GM18861 (cell line): ENCODE data around the gene MAP3K19.
A peak's percentile ranks its signal among the peaks of the same experiment; 100 is the strongest.
"Not testable (repeated sequence)": the region's sequence is repeated elsewhere in the genome, so short reads cannot be mapped to it uniquely, and the experiment has no call there.

Experiments
- ATAC-seq: cut with Tn5 transposase; IDR thresholded peaks from one replicate; pipeline ENCODE4 v1.9.1; 2021; ENCODE audit not compliant: unreplicated experiment

MAP3K19 gene

DNA sequence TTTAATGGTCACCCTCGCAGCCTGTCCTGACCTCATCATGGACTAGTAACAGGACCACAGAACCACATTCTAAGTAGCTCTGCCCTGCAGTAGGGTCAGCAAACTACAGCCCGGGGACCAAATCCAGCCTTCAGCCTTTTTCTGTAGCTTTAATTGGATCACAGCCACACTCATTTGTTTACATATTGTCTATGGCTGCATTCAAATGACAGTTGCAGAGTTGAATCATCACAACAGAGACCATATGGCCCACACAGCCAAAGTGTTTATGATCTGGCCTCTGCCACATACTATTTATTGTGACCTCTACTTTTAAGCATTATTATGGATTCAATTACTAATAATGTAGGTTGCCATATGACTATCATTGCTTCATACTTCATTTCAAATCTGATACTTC is 47.7 kb downstream of the MAP3K19 start:
- ATAC-seq: no peak

GRCh38 chr2:134988994-134989605 is 58.1 kb downstream of the MAP3K19 start:
- no peak for ATAC-seq

DNA sequence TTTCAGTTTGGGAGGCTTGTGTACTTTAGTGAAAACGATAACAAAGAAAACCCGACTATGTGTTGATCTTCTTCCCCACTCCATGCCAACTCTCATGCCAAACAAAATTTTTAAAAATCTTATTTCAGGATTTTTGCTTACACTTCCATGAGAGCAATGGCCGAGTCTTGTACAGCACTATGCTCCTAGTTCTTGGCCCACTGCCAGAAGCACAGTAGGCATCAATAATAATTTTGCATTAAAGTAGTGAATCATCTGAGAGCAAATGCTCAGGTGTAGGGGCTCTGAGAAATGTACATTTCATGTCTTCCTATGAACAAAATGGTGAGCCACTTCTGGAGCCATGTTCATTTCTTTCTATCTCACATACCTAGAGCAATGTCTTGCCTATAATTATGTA is 62.2 kb downstream of the MAP3K19 start:
- no peak for ATAC-seq

- no peak for ATAC-seq
Measured at GRCh38 chr2:134982603-134983002, 64.6 kb downstream of the MAP3K19 start.

- ATAC-seq: no peak
Measured at GRCh38 chr2:134980639-134981038, 66.6 kb downstream of the MAP3K19 start.

DNA sequence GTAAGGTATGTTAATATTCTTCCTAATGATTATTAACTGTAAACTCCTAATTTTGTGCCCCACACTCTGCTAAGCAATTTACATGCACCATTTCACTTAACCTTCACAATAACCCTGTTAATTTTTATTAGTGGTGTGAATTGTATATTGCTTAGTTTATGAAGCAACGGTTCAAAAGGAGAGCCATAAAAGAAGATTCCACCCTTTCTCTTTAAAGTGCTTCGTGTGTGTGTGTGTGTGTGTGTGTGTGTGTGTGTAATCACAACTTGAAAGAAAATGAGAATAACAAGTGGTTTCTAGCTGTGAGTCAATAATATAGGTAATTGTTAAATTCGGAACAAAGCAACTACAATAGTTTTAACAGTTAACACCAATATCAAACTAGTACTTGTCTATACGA is 68.0 kb downstream of the MAP3K19 start:
- no peak for ATAC-seq

DNA sequence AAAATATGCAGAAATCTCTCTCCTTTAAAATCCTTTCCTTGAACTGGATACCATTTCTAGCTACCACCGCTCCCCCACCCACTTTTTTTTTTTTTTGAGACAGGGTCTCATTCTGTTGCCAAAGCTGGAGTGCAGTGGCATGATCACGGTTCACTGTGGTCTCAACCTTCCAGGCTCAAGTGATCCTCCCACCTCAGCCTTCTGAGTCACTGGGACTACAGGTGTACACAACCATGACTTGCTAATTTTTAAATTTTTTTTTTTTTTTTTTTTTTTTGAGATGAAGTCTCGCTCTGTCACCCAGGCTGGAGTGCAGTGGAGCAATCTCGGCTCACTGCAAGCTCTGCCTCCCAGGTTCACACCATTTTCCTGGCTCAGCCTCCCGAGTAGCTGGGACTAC is 70.1 kb downstream of the MAP3K19 start:
- ATAC-seq: not testable (repeated sequence)

DNA sequence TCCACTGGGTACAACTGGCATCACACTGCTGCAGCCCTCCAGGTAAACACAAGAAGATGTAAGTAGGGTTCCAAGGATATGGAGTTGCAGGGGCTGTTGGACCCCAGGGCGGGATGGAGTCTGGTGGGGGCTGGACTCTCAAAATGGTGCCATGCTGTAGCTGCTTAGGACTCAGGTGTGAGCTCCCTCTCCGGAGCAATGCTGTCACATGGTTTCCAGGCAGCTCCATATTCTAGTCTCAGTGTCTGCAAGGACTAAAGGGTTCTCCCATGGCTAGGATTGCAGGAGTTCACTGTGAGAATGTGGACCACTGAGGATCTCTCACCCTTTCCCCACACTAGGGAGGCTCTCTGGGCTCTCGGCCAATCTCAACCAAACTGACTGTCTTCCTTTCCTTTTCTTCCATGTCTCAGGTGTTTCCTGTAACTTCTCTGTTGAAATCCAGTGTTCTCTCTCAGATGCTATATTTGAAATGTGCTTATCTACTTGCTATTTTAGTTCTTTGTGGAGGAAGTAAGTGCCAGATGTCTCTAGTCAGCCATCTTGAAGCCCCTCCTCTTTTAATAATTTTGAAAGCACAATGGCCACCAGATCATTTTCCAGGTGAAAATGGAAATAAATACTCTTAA is 71.1 kb downstream of the MAP3K19 start:
- no peak for ATAC-seq

DNA sequence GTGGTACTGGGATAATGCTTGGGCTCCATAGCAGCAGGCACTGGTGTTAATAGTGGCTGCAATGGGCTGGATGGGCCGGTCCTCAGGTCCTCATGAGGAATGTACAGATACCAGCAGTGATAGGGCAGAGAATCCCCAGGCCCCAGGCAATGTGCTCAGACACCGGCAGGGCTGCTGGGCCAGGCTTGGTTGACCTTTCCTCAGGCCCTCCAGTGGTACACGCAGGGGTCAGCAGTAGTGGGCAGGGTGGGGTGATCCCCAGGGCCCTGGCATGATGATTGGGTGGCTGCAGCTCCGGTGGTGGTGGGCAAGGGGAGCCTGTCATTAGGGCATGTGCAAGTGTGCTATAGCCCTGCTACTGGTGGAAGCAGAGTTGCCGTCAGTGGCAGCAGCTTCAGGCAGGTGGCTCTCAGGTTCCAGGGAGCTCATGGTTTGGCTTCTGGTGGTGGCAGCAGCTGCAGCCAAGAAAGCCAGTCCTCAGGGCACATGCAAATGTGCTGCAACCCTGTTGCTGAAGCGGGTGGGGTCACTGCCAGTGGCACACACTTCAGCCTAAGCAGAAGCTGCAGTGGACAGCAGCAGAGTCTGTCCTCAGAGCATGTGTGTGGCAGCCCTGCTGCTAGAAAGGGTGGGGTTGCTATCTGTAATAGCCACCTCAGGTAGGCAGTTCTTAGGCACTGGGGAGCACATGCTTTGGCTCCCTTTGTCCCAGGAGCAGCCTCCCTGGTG is 71.8 kb downstream of the MAP3K19 start:
- no peak for ATAC-seq

DNA sequence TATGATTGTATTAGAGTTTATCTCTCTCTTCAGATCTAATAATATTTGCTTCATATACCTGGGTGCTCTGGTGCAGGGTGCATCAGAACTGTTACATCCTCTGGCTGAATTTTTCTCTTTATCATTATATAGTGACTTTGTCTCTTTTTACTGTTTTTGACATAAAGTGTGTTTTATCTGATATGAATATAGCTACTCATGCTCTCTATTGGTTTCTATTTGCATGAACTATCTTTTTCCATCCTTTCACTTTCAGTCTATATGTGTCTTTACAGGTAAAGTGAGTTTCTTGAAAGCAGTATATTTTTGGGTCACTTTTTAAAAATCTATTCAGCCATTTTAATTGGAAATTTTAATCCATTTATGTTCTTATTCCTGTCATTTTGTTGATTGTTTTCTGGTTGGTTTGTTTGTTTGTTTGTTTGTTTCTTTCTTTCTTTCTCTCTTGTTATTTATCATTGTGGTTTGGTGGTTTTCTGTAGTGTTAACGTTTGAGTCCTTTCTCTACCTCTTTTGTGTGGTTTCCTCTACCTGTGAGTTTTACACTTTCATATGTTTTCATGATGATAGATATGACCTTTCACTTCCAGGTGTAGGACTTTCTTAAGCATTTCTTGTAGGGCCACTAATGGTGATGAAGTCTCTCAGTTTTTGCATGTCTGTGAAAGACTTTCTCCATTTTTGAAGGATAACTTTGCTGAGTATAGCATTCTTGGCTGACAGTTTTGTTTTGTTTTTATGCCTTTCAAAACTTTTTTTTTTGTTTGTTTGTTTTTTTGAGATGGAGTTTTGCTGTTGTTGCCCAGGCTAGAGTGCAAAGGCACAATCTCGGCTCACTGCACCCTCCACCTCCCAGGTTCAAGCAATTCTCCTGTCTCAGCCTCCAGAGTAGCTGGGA is 73.8 kb downstream of the MAP3K19 start:
- no peak for ATAC-seq

DNA sequence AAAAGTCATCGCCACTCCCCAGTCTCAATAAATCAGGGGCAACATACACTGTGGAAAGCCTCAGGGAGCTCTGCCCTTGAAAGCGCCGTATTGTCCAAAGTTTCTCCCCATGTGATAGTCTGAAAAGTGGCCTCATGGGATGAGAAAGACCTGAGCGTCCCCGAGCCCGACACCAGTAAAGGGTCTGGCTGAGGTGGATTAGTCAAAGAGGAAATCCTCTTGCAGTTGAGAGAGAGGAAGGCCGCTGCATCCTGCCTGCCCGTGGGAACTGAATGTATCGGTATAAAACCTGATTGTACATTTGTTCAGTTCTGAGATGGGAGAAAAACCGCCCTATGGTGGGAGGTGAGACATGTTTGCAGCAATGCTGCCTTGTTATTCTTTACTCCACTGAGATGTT is 80.1 kb downstream of the MAP3K19 start:
- ATAC-seq: not testable (repeated sequence)

DNA sequence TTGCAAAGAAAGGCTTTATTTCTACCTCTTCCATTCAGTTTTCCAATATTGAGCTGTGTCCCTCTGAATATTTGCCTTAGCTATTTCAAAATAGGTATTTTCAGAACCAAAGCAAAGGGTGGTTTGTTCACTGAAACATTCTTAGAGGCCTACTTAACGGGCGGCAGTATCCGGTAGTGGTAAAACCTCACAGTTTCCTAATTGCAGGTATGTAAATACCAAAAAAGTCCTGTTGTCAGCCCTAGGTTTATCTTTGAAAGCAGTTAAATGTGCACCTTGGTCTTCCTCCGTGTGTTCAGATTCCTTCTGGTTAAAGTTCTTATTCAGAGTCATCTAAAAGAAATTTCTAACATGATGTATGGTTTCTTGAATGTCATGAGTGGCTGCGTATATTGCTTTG is 89.8 kb downstream of the MAP3K19 start:
- ATAC-seq: no peak

- ATAC-seq: no peak
Measured at GRCh38 chr2:134955744-134956143, 91.5 kb downstream of the MAP3K19 start.

DNA sequence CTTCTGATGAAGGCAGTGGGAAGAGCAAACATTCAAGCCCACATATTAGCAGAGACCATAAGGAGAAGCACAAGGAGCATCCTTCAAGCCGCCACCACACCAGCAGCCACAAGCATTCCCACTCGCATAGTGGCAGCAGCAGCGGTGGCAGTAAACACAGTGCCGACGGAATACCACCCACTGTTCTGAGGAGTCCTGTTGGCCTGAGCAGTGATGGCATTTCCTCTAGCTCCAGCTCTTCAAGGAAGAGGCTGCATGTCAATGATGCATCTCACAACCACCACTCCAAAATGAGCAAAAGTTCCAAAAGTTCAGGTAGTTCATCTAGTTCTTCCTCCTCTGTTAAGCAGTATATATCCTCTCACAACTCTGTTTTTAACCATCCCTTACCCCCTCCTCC is 93.2 kb downstream of the MAP3K19 start:
- ATAC-seq: no peak

DNA sequence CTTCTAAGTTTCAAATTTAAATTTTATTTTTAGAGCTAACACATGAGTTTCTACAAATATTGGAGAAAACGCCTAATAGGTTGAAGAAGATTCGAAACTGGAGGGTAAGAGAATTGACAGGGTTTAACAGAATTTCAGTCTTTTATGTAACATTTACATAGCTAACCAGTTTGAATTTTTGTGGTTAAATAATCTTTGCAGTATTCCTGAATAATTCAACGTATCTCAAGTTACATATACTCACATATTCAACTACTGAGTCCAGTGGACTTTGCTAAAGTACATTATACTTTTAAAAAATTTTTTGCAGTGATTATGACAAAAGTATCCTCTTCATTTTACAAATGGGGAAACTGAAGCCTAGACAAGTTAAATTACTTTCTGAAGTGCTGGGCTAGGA is 94.6 kb downstream of the MAP3K19 start:
- ATAC-seq: no peak

DNA sequence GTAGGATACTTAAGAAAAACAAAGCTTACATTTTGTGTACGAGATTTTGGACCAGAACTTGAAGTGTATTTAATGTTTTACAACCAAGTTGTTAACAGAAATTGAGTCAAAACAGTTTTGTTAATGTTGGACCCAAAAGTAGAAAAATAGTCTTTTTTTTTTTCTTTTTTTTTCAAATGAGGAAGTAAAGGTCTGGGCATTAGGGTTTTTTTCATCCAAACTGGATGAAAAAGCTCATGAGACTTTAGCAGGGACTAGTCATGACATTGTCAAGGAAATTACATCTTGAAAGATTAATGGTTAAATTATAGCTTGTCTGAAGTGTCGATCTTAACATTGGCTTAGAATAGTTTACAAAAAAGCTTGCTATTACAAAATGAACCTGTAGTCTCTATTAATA is 96.4 kb downstream of the MAP3K19 start:
- no peak for ATAC-seq

DNA sequence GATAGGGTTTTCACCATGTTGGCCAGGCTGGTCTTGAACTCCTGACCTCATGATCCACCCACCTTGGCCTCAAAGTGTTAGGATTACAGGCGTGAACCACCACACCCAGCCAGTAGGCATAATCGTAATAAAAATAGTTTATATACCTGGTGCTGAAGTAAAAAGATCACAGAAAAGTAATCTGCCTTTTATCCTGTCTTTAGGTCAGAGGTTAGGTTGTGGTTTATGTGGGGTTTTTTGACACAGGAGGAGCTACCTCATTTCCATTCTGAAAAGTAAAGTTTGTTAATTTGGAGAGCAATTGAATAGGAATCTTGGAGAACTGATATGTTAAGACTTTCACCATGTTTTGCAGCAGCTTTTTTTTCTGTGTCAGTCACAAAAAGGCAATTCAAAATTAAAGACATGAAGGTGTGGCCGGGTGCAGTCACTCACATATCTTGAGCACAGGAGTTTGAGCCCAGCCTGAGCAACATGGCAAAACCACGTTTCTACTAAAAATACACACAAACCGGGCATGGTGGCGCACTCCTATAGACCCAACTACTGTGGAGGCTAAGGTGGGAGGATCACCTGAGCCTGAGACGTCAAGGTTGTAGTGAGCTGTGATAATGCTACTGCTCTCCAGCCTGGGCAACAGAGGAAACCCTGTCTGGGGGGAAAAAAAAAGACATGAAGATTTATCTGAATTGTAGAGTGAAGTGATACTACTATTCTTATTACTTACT is 97.1 kb downstream of the MAP3K19 start:
- no peak for ATAC-seq

- no peak for ATAC-seq
Measured at GRCh38 chr2:134946073-134946472, 101.2 kb downstream of the MAP3K19 start.

GRCh38 chr2:134944975-134945374 is 102.3 kb downstream of the MAP3K19 start:
- ATAC-seq: no peak

GRCh38 chr2:134943540-134943939 is 103.7 kb downstream of the MAP3K19 start:
- ATAC-seq: peak; percentile 71

- ATAC-seq: no peak
Measured at GRCh38 chr2:134936691-134937090, 110.6 kb downstream of the MAP3K19 start.
